Amniotic stem cell (primary cell): ENCODE data around the gene AGRN.
"Not testable (repeated sequence)": the region's sequence is repeated elsewhere in the genome, so short reads cannot be mapped to it uniquely, and the experiment has no call there.

Source experiments
- DNase-seq: peaks from one replicate; lab custom pipeline; 2025; lab: John Stamatoyannopoulos, UW

The AGRN gene

DNA sequence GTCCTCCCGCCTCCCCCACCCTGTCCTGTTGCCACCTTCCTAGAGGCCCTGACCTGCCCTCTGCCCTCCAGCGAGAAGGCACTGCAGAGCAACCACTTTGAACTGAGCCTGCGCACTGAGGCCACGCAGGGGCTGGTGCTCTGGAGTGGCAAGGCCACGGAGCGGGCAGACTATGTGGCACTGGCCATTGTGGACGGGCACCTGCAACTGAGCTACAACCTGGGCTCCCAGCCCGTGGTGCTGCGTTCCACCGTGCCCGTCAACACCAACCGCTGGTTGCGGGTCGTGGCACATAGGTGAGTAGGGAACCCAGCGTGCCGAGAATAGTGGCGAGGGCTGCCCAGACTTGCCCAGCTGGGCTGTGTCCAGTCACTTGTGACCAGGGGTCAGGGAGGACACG is 33.8 kb downstream of the AGRN start:
- no peak for DNase-seq

GRCh38 chr1:1054099-1054700 is 34.3 kb downstream of the AGRN start:
- no peak for DNase-seq

DNA sequence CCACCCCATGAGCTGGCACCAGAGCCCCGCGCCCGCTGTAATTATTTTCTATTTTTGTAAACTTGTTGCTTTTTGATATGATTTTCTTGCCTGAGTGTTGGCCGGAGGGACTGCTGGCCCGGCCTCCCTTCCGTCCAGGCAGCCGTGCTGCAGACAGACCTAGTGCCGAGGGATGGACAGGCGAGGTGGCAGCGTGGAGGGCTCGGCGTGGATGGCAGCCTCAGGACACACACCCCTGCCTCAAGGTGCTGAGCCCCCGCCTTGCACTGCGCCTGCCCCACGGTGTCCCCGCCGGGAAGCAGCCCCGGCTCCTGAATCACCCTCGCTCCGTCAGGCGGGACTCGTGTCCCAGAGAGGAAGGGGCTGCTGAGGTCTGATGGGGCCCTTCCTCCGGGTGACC is 35.1 kb downstream of the AGRN start:
- no peak for DNase-seq

DNA sequence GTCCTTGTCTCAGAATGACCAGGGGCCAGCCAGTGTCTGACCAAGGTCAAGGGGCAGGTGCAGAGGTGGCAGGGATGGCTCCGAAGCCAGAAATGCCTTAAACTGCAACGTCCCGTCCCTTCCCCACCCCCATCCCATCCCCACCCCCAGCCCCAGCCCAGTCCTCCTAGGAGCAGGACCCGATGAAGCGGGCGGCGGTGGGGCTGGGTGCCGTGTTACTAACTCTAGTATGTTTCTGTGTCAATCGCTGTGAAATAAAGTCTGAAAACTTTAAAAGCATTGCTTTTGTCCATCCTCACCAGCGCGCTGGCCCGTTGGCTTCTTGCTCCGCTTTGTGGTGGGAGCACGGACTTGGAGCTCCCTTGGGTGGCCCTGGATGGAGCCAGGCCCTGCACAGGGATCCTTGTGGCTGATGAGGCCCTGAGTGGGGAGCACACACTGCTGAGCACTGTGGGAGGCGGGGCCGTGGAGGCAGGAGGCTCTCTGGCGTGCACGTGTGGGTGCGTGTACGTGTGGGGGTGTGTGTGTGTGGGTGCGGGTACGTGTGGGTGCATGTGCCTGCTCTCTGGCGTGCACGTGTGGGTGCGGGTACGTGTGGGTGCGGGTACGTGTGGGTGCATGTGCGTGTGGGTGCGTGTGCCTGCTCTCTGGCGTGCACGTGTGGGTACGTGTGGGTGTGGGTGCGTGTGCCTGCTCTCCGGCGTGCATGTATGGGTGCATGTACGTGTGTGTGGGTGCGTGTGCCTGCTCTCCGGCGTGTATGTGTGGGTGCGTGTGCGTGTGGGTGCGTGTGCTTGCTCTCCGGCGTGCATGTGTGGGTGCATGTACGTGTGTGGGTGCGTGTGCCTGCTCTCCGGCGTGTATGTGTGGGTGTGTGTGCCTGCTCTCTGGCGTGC is 36.2 kb downstream of the AGRN start:
- no peak for DNase-seq

DNA sequence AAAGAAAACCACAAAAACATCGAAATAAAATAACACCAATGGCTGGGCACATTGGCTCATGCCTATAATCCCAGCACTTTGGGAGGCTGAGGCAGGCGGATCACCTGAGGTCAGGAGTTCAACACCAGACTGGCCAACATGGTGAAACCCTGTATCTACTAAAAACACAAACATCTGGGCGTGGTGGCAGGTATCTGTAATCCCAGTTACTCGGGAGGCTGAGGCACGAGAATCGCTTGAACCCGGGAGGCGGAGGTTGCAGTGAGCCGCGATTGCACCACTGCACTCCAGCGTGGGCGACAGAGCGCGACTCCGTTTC is 37.8 kb downstream of the AGRN start:
- DNase-seq: not testable (repeated sequence)

DNA sequence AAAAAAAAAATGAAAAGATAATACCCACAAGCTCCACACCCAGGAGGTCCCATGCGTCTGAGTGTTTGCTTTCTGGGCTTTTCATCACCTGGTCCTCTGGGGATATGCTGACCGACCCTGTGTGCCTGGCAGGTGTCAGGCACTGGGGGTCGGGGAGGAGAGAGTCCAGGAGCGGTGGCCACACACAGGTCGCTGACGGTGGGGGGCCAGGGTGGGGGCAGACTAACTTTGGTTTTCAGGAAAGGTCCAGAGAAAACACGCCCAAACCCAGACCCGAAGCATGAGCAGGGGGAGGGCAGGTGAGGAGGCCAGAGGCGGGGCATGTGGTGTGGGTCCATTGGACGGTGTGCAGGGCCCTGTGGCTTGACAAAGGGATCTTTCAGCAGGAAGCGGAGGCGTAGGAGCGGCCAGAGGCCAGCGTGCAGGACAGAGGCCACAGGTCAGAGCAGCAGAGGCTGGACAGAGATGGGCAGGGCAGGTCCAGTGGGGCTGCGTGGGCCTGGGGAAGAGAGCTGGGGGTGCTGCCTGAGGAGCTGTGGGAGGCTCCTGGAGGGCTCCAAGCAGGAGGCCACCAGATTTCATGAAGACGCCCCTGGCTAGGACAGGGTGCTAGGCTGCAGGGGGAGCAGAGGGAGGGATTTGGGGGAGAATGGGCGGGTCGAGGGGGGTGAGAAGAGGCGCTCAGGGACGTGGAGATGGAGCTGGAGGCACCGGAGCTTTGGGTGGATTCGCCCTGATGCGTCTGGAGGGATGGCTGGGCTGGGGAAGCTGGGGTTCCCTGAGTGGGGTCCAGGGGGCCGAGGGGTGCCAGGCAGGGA is 38.4 kb downstream of the AGRN start:
- no peak for DNase-seq

DNA sequence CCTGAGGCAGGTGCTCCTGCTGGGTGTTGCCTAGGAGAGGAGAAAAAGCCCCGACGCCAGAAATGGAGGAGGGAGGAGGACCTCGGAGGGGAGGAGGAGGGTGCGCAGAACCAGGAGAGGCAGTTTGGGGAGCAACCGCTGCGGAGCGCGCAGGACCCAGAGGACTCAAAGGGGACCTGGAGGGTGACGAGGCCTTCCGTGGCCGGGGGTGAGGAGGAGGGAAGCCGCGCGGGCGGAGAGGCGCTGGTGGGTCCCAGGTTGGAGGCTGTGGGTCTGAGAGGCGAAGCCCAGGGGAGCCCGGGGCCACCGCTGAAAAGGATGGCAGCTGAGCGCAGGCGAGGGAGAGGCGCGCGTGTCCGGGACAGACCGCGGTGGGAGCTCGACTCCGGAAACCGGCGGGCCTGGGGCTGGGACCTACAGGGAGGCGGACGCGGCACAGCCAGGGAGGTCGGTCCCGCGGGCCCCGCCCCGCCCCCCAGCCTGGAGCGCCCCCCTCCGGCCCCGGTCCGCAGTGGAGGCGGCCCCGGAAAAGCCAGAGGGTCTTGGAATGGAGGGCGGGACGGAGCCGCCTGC is 39.1 kb downstream of the AGRN start:
- no peak for DNase-seq

DNA sequence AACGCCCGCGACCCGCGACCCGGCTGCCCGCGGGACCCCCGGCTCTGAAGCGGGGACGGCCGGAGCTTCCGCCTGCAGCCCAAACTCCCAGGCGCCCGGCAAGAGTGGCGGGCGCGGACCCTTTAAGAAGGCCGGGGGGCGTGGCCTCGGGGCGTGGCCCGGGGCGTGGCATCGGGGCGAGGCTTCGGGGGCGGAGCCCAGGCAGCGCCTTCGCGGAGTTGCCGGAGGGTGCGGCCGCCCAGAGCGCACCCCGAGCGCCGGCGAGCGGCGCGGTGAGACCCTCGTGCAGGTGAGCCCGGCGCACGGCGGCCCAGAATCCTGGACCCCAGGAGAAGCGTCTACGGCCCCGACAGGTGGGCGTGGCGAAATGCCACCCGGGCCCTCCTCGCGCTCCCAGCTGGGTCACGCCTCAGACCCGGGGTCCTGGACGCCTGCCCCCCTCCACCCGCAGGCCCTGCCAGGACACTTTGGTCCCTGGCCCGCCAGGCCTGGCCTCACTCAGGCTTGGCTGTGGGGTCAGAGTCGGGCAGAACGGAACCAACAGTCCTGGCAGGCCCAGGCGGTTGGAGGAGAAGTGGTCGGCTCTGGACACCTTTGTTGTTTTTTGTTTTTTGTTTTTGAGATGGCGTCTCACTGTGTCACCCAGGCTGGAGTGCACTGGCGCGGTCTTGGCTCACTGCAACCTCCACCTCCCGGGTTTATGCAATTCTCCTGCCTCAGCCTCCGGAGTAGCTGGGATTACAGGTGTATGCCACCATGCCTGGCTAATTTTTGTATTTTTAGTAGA is 39.8 kb downstream of the AGRN start:
- DNase-seq: peak; percentile 12

GRCh38 chr1:1060281-1061000 is 40.5 kb downstream of the AGRN start:
- no peak for DNase-seq

DNA sequence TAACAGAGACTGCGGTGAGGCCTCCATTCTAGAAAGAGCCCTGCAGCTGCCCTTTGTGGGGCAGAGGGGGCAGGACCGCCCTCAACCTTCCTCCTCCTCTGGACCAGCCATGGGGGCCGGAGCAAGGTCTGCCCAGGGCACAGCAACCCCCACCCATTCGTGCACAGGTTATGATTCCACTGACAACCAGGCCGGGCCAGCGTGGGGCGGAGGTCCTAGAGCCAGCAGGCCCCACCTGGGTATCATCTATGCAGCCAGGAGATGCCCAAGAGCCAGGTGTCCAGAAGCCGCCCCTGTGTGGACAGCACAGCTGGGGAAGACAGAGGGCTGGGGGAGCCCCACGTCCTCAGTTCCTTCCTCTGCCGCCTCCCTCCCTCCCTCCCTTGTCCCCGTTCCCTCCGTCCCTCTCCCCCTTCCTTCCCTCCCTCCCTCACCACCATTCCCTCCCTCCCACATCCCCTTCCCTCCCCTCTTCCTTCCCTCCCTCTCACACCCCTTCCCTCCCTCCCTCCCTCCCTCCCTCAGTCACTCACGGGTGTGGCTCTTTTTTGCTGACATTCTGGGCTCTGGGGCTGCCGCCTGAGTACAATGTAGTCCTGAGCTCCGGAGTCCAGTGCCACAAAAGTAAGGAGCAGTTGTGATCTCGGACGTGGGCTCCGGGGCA is 41.9 kb downstream of the AGRN start:
- DNase-seq: no peak

DNA sequence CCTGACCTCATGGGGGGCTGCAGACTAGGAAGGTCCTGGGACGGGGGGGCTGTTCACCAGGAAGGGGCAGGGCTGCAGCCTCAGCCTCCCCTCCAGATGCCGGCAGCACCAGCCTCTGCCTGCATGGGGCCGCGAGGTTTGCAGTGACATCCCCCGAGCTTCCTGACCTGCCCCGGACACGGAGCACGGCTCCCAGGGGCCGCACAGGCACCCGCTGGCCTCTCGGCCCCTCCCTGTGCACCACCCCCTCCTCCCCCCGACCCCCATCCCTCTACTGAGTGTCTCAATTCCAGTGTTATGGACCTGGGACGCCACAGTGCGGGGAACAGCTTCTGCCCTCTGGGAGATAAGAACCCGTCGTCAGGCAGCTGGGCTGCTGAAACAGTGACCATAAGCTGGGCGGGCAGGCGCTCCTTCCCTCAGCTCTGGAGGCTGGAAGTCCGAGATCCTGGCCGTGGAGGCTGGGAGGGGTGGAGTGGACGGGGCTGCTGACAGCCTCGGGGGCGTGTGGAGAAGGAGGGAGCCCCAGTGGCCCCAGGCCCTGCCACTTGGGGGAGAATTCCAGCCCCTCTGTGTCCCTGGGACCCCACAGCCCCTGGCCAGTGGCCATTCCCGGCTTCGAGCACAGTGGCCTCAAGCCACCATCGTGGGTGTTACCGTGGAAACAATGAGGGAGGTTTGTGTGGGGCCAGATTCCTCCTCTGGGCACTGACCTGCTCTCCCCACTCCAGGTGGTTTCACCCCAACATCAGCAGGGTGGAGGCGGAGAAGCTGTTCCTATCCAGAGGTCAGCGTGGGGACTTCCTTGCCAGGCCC is 42.6 kb downstream of the AGRN start:
- no peak for DNase-seq

GRCh38 chr1:1063261-1063944 is 43.5 kb downstream of the AGRN start:
- DNase-seq: no peak

- DNase-seq: peak; percentile 30
Measured at GRCh38 chr1:1063945-1064831, 44.3 kb downstream of the AGRN start.

GRCh38 chr1:1065265-1065939 is 45.5 kb downstream of the AGRN start:
- no peak for DNase-seq

GRCh38 chr1:1065940-1066304 is 46.0 kb downstream of the AGRN start:
- not testable (repeated sequence) for DNase-seq

GRCh38 chr1:1066403-1067283 is 46.7 kb downstream of the AGRN start:
- no peak for DNase-seq
